Measurements from ENCODE around the gene NLRP9. TPM values are rescaled to one million over a fixed set of nuclear protein-coding genes. Genes with fewer than 3 reads are reported as not detected.

Gene NLRP9
- total and polyA plus RNA-seq, 2 of the 8 experiments (the other 6 are each of a cell fraction or from before 2014, with no cell fraction given), result not detected

DNA sequence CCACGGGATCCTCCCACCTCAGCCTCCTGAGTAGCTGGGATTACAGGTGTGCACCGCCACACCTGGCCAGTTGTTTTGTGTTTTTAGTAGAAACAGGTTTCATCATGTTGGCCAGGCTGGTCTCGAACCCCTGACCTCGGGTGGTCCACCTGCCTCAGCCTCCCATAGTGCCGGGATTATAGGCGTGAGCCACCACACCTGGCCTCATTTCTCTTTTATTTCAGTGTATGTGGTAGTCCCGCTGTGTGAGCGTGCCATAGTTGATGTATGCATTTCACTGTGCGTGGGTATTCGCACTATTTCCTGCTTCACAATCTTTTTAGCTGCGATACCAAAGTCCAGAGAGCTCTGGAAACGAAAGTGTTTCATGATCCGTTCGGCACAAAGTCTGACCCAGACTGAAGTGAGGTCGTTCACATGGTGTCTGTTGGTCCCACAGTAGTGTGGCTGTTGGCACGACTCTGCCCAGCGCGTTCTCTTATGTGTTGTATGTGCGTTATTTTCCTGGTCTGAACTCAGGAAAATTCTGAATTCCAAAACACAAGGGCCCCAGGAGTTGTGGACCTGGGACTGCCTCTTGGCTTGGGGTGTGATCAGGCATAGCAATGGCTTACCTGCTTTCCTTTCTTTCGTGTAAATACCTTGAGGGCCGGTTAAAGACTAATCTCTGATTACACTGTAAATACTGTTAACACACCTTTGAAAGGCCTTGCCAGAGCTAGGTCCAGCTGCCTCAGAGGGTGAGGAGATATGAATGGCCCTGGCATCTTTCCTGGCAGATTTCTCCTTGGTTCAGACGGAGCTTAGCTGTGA is 54.5 kb downstream of the NLRP9 start:
- Histone ChIP-seq H2BK120ac (replicated peaks; ENCODE audit: low read depth, low read length) (no peak overlapping the region), H3K4me1 (replicated peaks in 1 of 4; ENCODE audit: control insufficient read depth in 3 of 4, insufficient read depth in 4 of 4, low read length in 3 of 4) (no peaks in the 10 kb centered on the region), H3K79me2 (ENCODE audit: control insufficient read depth in 1 of 2, insufficient read depth in 2 of 2, low read length in 2 of 2) (peaks cover 0 to 46% of the 10 kb centered on the region in 2 experiments; a peak in 2 of 4 replicates), H3K4me2 (ENCODE audit: insufficient read depth in 1 of 2, low read depth in 2 of 2, low read length in 2 of 2) (no peak overlapping the region), H2AK5ac (ENCODE audit: low read depth, low read length) (no peak overlapping the region), H3K9me3 (ENCODE audit: insufficient read depth in 2 of 2, low read depth in 1 of 2, low read length in 1 of 2) (no peaks in the 10 kb centered on the region), H2AFZ (ENCODE audit: low read length) (no peak overlapping the region), H3K56ac (replicated peaks; ENCODE audit: insufficient read length, low read depth, low read length) (no peak overlapping the region), H3K36me3 (ENCODE audit: control insufficient read depth in 2 of 4, insufficient read depth in 4 of 4, low read length in 3 of 4) (peaks cover 7 to 28% (median 23%) of the 10 kb centered on the region in 4 experiments; a peak in 7 of 8 replicates), H2BK20ac (ENCODE audit: low read length) (no peak overlapping the region), H3K18ac (ENCODE audit: extremely low read depth, low read length) (no peak overlapping the region), H3K14ac (ENCODE audit: insufficient read length) (no peak overlapping the region), H4K20me1 (replicated peaks in 1 of 2; ENCODE audit: control insufficient read depth in 1 of 2, insufficient read depth in 2 of 2, low read length in 2 of 2) (peaks cover 8 to 36% of the 10 kb centered on the region in 2 experiments), H3K23me2 (ENCODE audit: low read depth, low read length) (no peaks in the 10 kb centered on the region), H3K79me1 (ENCODE audit: low read depth, low read length) (peaks cover 21% of the 10 kb centered on the region), H2BK5ac (ENCODE audit: low read depth, low read length) (no peak overlapping the region), H2BK12ac (ENCODE audit: low read depth, low read length) (no peak overlapping the region), H3K23ac (ENCODE audit: insufficient read length) (no peak overlapping the region), H3K4me3 (ENCODE audit: extremely low read depth in 1 of 4, insufficient read depth in 2 of 4, low read depth in 3 of 4, low read length in 4 of 4) (no peak overlapping the region), H3K27me3 (replicated peaks in 1 of 4; ENCODE audit: control insufficient read depth in 3 of 4, extremely low read depth in 1 of 4, insufficient read depth in 3 of 4, low read length in 3 of 4) (no peaks in the 10 kb centered on the region; a peak in 1 of 7 replicates), H4K91ac (replicated peaks; ENCODE audit: insufficient read length, low read length) (no peak overlapping the region), H4K5ac (ENCODE audit: insufficient read length, low read depth, low read length) (no peak overlapping the region), H3K27ac (ENCODE audit: low read depth, low read length) (no peak overlapping the region), H3K9ac (replicated peaks in 1 of 4; ENCODE audit: extremely low read depth in 1 of 4, low read depth in 3 of 4, low read length in 3 of 4) (0 out of 7 replicates have a peak overlapping the region, but pooled peaks of 1 of the 4 experiments have one; percentile 32), H4K8ac (ENCODE audit: extremely low read depth, insufficient read depth, low read length) (no peak overlapping the region), H3K4ac (replicated peaks; ENCODE audit: insufficient read length, low read depth, low read length) (no peak overlapping the region), H2BK15ac (ENCODE audit: low read length) (no peak overlapping the region)
- WGBS, 2 experiments (ENCODE audit: extremely low coverage in 1 of 2, insufficient coverage in 1 of 2, insufficient read length in 1 of 2, insufficient replicate concordance in 2 of 2, low coverage in 1 of 2, low lambda C conversion rate in 2 of 2, missing lambda C conversion rate in 1 of 2), result 89% methylated on average over 22 of the region's 22 CpGs; no CpG with 5 or more reads in 1 of the 2 experiments
- ChIA-PET POLR2A (ENCODE audit: partially characterized antibody) (interaction anchor here (1.1 to 1.9 kb wide), 5 partner anchors 8 to 36 kb away, joined by 3 to 5 read pairs (median 4); no protein-coding TSS in a partner anchor), CTCF (ENCODE audit: partially characterized antibody) (interaction anchor here (0.6 to 1.7 kb wide), 4 partner anchors 15 to 575 kb away, joined by 3 to 4 read pairs (median 4); no protein-coding TSS in a partner anchor)
- DNase-seq (ENCODE audit: low read depth in 1 of 2, low spot score in 2 of 2) (no peak), FAIRE-seq (no peak)
- TF ChIP-seq CBX5 (IDR thresholded peaks at IDR 0.05; ENCODE audit: low read depth, low read length) (no peak), BACH1 (IDR thresholded peaks at IDR 0.05; ENCODE audit: low read length) (no peak), NANOG (IDR thresholded peaks at IDR 0.05; ENCODE audit: insufficient read depth, low read depth, low read length, poor library complexity, severe bottlenecking) (no peak), RAD21 (IDR thresholded peaks at IDR 0.05 in 1 of 2, conservative IDR thresholded peaks at IDR 0.05 in 1 of 2; ENCODE audit: low read depth in 2 of 2, low read length in 2 of 2) (no peak), SIN3A (conservative IDR thresholded peaks at IDR 0.05 in 1 of 2, IDR thresholded peaks at IDR 0.05 in 1 of 2; ENCODE audit: low read depth in 1 of 2, low read length in 2 of 2) (no peak), CREB1 (IDR thresholded peaks at IDR 0.05) (no peak), SP1 (IDR thresholded peaks at IDR 0.05; ENCODE audit: low read depth, low read length) (no peak), HDAC6 (IDR thresholded peaks at IDR 0.05; ENCODE audit: low read depth, low read length) (no peak)
- TF ChIP-seq, protein P1, sequence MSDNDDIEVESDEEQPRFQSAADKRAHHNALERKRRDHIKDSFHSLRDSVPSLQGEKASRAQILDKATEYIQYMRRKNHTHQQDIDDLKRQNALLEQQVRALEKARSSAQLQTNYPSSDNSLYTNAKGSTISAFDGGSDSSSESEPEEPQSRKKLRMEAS (IDR thresholded peaks at IDR 0.05), result no peak

All from H1 (cell line).